Measurements from ENCODE around the gene FLOT1.
"Not testable (repeated sequence)": the region's sequence is repeated elsewhere in the genome, so short reads cannot be mapped to it uniquely, and the experiment has no call there.

FLOT1 gene

DNA sequence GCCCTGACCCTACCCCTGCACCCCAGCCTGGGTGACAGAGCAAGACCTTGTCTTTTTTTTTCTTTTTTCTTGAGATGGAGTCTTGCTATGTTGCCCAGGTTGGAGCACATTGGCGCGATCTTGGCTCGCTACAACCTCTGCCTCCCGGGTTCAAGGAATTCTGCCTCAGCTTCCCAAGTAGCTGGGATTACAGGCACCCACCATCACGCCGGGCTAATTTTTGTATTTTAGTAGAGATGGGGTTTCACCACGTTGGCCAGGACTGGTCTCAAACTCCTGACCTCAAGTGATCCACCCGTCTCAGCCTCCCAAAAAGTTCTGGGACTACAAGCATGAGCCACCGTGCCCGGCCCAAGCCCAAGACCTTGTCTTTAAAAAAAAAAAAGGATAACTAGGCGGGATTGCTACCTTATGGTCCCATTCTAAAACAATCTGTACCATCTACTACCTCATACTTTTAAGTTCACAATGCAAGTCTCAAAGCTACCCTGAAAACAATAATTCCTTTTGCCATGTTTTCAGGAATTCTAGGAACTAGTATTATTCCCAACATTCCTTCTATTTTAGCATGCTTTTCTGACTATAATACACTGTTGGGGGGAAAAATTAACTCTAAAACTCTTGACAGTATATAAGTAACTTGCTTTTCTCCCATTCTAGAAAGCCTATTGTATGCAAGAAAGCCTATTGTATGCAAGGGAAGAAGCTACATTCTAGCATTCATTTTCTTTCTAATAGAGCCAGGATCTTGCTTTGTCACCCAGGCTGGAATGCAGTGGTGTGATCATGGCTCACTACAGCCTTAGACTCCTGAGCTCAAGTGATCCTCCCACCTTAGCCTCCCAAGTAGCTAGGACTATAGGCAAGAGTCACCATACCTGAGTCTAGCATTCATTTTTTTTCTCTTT lies 15.7 kb downstream of the FLOT1 start:
- Mint-ChIP-seq H3K27ac (no peak overlapping the region), H3K36me3 (ENCODE audit: low read depth) (peaks cover 67% of the 10 kb centered on the region), H3K4me3 (no peak overlapping the region), H3K27me3 (ENCODE audit: low read depth) (no peaks in the 10 kb centered on the region), H3K4me1 (ENCODE audit: low read depth) (peaks cover 43% of the 10 kb centered on the region), H3K9me3 (no peaks in the 10 kb centered on the region)
- no peak for DNase-seq (ENCODE audit: low spot score)

DNA sequence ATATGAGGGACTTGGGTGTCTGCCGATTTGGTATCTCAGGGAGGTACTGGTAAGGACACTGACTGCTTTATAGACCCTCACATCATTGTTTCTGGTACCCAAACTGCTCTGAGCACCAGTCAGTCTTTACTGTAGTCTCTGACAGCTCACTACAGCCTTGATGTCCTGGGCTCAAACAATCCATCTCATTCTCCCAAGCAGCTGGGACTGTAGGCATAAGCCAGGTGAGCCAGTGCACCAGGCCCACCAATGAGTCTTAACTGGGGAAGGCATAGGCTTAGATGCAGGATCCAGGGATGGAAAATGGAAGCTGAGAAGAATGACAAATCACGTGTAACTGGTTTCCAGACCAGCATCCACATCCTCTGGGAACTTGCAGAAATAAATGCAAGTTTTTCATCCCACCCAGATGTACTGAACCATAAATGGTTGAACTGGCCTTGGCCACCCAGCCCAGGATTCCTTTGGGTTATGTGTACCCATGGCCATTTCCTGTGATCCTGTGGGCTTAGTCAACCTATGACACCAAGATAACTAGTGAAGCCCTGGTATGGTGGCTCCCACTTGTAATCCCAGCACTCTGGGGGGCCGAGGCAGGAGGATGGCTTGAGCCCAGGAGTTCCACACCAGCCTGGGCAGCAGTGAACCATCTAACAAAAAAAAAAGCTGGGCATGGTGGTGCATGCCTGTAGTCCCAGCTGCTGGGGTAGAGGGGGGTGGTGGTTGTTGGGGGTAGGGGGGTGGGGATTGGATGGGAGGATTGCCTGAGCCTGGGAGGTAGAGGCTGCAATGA lies 16.6 kb downstream of the FLOT1 start:
- peaks cover 39% of the 10 kb centered on the region for H3K4me1 Mint-ChIP-seq (ENCODE audit: low read depth)
- peak overlapping the region; percentile 24 for H3K4me3 Mint-ChIP-seq
- DNase-seq (ENCODE audit: low spot score) = no peak
- no peaks in the 10 kb centered on the region for H3K9me3 Mint-ChIP-seq
- H3K27me3 Mint-ChIP-seq (ENCODE audit: low read depth) = no peaks in the 10 kb centered on the region
- H3K27ac Mint-ChIP-seq = peak overlapping the region; percentile 63
- H3K36me3 Mint-ChIP-seq (ENCODE audit: low read depth) = peaks cover 70% of the 10 kb centered on the region

DNA sequence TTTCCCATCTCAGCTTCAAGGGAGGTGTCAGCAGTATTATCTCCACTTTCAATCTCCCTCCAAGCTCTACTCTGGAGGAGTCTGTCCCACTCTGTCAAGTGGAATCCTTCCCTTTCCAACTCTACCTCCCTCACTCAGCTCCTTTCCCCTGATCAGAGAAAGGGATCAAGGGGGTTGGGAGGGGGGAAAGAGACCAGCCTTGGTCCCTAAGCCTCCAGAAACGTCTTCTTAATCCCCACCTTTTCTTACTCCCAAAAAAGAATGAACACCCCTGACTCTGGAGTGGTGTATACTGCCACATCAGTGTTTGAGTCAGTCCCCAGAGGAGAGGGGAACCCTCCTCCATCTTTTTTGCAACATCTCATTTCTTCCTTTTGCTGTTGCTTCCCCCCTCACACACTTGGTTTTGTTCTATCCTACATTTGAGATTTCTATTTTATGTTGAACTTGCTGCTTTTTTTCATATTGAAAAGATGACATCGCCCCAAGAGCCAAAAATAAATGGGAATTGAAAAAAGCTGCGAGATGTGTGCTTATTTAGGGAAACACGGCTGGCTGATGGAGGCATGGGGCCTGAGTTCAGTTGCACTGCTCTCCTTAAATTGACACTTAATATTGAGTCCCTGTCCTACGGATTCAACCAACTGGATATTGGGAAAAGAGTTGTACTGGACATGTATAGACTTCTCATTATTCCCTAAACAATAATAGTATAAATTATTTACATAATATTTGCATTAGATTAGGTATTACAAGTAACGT lies 17.4 kb downstream of the FLOT1 start:
- Mint-ChIP-seq H3K4me3 (peak overlapping the region; percentile 93), H3K27ac (peak overlapping the region; percentile 70), H3K9me3 (no peaks in the 10 kb centered on the region), H3K36me3 (ENCODE audit: low read depth) (peaks cover 69% of the 10 kb centered on the region), H3K4me1 (ENCODE audit: low read depth) (peaks cover 31% of the 10 kb centered on the region), H3K27me3 (ENCODE audit: low read depth) (peaks cover 4% of the 10 kb centered on the region)
- DNase-seq (ENCODE audit: low spot score) = no peak

DNA sequence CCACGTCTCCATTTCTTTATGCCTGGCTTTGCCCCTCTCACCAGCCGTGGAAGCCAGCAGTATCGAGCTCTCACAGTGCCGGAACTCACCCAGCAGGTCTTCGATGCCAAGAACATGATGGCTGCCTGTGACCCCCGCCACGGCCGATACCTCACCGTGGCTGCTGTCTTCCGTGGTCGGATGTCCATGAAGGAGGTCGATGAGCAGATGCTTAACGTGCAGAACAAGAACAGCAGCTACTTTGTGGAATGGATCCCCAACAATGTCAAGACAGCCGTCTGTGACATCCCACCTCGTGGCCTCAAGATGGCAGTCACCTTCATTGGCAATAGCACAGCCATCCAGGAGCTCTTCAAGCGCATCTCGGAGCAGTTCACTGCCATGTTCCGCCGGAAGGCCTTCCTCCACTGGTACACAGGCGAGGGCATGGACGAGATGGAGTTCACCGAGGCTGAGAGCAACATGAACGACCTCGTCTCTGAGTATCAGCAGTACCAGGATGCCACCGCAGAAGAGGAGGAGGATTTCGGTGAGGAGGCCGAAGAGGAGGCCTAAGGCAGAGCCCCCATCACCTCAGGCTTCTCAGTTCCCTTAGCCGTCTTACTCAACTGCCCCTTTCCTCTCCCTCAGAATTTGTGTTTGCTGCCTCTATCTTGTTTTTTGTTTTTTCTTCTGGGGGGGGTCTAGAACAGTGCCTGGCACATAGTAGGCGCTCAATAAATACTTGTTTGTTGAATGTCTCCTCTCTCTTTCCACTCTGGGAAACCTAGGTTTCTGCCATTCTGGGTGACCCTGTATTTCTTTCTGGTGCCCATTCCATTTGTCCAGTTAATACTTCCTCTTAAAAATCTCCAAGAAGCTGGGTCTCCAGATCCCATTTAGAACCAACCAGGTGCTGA lies 18.4 kb downstream of the FLOT1 start:
- Mint-ChIP-seq H3K4me3 (peak overlapping the region; percentile 93), H3K36me3 (ENCODE audit: low read depth) (peaks cover 65% of the 10 kb centered on the region), H3K4me1 (ENCODE audit: low read depth) (peaks cover 37% of the 10 kb centered on the region), H3K27ac (peak overlapping the region; percentile 57)
- not testable (repeated sequence) for H3K9me3 Mint-ChIP-seq; DNase-seq (ENCODE audit: low spot score); H3K27me3 Mint-ChIP-seq (ENCODE audit: low read depth)

DNA sequence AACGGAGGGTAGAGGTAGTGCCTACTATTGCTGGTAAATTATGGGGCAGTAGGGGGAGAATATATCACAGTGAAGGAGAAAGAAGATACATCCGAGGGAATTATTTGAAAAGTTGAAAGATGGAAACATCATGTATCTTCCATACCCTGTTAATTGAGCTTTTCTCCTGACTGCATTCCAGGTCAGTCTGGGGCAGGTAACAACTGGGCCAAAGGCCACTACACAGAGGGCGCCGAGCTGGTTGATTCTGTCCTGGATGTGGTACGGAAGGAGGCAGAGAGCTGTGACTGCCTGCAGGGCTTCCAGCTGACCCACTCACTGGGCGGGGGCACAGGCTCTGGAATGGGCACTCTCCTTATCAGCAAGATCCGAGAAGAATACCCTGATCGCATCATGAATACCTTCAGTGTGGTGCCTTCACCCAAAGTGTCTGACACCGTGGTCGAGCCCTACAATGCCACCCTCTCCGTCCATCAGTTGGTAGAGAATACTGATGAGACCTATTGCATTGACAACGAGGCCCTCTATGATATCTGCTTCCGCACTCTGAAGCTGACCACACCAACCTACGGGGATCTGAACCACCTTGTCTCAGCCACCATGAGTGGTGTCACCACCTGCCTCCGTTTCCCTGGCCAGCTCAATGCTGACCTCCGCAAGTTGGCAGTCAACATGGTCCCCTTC lies 19.2 kb downstream of the FLOT1 start:
- Mint-ChIP-seq H3K4me1 (ENCODE audit: low read depth) (peaks cover 40% of the 10 kb centered on the region), H3K4me3 (peak overlapping the region; percentile 93), H3K27ac (peak overlapping the region; percentile 92), H3K36me3 (ENCODE audit: low read depth) (peaks cover 65% of the 10 kb centered on the region)
- not testable (repeated sequence) for H3K9me3 Mint-ChIP-seq; H3K27me3 Mint-ChIP-seq (ENCODE audit: low read depth); DNase-seq (ENCODE audit: low spot score)

DNA sequence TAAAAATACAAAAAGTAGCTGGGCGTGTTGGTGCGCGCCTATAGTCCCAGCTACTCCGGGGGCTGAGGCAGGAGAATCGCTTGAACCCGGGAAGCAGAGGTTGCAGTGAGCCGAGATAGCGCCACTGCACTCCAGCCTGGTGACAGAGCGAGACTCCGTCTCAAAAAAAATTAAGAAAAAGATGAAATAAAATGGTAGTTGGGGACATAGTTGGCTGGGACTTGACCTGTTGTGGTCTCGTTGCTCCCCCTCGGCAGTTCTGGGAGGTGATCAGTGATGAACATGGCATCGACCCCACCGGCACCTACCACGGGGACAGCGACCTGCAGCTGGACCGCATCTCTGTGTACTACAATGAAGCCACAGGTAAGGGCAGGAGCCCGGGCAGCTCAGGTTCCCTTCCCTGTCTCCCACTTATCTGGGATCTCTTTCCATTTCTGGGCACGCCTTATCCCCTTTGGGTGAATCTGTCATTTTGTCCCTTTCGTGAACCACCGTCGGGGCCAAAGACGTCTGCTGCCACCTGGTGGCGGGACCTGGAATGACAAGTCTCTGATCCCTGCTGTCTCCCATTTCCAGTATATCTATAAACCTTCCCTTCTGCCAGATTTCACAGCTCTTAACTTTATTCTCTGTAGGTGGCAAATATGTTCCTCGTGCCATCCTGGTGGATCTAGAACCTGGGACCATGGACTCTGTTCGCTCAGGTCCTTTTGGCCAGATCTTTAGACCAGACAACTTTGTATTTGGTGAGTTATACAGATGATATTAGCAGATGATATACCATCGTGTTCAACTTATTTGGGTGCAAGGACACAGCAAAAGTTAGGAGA lies 20.0 kb downstream of the FLOT1 start:
- Mint-ChIP-seq H3K36me3 (ENCODE audit: low read depth) (peaks cover 63% of the 10 kb centered on the region), H3K4me1 (ENCODE audit: low read depth) (peaks cover 42% of the 10 kb centered on the region)
- peak; percentile 77 for DNase-seq (ENCODE audit: low spot score)

DNA sequence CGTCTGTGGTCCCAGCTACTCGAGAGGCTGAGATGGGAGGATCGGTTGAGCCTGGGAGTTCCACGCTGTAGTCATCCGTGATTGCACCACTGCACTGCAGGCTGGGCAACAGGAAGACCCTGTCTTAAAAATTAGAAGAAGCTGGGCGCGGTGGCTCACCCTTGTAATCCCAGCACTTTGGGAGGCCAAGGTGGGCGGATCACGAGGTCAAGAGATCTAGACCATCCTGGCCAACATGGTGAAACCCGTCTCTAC lies 20.5 kb downstream of the FLOT1 start:
- peaks cover 42% of the 10 kb centered on the region for H3K4me1 Mint-ChIP-seq (ENCODE audit: low read depth)
- H3K9me3 Mint-ChIP-seq; H3K27me3 Mint-ChIP-seq (ENCODE audit: low read depth); DNase-seq (ENCODE audit: low spot score): not testable (repeated sequence)
- H3K4me3 Mint-ChIP-seq = peak overlapping the region; percentile 93
- peak overlapping the region; percentile 92 for H3K27ac Mint-ChIP-seq
- H3K36me3 Mint-ChIP-seq (ENCODE audit: low read depth) = peaks cover 63% of the 10 kb centered on the region

More for the DNA sequence above, 20.0 kb downstream of the FLOT1 start:
- Mint-ChIP-seq H3K4me3 (peak overlapping the region; percentile 93), H3K27me3 (ENCODE audit: low read depth) (peaks cover 4% of the 10 kb centered on the region), H3K9me3 (no peaks in the 10 kb centered on the region), H3K27ac (peak overlapping the region; percentile 92)

DNA sequence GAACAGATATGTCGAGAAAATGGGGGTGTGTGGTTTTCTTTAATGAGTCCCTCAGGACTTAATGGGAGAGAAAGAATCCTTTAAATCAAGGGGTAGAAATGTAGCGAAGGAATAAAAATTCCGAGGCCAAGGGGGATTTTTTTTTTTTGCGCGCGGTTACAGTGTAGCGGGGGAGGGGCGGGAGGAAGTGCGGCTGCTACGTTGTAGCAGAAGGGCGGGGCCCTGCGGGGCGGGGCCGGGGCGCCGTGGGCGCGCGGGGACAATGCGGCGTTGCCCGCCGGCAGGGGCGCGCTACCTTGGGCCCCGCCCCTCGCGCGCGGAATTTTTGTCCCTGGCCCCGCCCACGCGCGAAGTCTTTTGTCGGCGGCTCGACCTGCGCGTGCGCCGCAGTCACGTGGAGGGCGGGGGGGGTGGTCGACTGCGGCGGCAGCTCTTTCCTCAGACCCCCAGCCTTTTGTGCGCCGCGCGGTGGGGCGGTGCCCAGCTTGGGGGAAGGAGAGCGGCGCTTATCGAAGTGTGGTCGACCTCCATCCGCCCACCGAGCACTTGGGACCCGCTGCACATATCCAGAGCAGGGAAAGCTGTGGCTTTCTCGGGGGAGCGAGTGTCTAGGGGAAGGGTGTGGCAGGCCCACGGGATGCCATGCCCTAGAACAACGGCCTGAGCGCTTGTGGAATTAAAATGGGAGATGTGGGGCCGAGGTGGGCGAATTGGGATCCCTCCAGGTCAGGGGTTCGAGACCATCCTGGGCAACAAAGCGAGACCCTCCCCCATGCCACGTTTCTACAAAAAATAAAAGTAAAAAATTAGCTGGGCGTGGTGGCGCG lies 21.1 kb downstream of the FLOT1 start:
- H3K9me3 Mint-ChIP-seq = no peaks in the 10 kb centered on the region
- H3K4me3 Mint-ChIP-seq = peak overlapping the region; percentile 93
- H3K27me3 Mint-ChIP-seq (ENCODE audit: low read depth) = peaks cover 4% of the 10 kb centered on the region
- peak; percentile 95 for DNase-seq (ENCODE audit: low spot score)
- peaks cover 46% of the 10 kb centered on the region for H3K4me1 Mint-ChIP-seq (ENCODE audit: low read depth)
- peaks cover 65% of the 10 kb centered on the region for H3K36me3 Mint-ChIP-seq (ENCODE audit: low read depth)
- H3K27ac Mint-ChIP-seq = peak overlapping the region; percentile 92

DNA sequence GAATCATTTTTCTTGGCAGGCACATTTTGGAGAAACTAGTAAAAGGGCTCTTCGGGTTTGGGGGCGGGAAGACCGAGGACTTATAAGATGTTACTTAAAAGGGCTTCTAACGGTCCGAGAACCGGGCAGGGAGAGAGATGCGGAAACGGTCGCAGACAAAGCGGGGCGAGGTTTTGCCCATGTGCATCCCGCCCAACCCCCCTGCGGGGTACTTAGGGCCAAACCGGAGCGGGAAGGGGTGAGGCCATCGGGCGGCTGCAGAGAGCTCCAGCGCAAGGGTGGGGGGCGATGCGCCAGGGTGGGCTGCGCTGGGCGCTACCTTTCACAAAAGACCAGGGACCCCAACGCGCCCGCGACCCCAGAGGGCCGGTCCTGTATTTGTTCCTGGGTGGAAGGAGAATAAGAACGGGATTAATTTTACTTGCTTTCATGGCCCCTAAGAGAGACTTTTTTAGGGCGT lies 21.7 kb downstream of the FLOT1 start:
- peaks cover 68% of the 10 kb centered on the region for H3K36me3 Mint-ChIP-seq (ENCODE audit: low read depth)
- H3K27ac Mint-ChIP-seq = peak overlapping the region; percentile 92
- peaks cover 50% of the 10 kb centered on the region for H3K4me1 Mint-ChIP-seq (ENCODE audit: low read depth)

DNA sequence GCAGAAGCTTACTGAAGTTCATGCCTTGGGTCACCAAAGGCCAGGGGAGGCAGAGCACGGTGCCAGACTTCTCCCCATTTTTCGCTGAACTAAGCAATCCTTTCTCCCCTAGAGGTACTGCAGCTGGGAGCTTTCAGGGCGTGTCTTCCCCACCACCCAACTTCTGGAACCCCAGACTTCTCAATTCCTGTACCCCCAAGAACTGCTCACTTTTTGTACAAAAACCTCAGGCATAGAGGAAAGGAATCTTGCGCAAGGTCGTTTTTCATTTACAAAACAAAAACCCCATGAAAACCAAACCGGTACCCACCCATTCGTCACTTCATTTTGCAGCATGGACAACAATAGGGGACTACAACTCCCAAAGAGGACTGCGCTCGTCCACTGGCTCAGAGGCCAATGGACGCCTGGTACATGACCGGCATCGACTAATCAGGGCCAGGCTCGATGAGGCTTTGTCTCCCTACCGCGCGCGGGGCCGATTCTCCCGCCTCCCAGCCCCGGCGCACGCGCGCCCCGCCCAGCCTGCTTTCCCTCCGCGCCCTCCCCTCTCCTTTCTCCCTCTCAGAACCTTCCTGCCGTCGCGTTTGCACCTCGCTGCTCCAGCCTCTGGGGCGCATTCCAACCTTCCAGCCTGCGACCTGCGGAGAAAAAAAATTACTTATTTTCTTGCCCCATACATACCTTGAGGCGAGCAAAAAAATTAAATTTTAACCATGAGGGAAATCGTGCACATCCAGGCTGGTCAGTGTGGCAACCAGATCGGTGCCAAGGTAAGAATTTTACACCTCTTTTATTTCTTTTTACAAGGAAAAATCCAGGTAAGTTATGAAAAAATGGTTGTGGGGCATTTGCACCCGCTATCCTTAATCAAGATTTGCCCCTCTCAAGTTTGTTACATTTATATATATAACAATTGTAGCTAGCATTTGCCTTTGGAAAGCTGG lies 22.4 kb downstream of the FLOT1 start, which contains the start of gene TUBB:
Gene TUBB, plus strand, starts transcription at position 562 of the 947 bp plus-strand sequence. Its CDS starts 155 bp downstream, at position 717.
- H3K4me1 Mint-ChIP-seq (ENCODE audit: low read depth) = peaks cover 49% of the 10 kb centered on the region
- H3K36me3 Mint-ChIP-seq (ENCODE audit: low read depth) = peaks cover 67% of the 10 kb centered on the region
- H3K9me3 Mint-ChIP-seq = no peaks in the 10 kb centered on the region
- H3K4me3 Mint-ChIP-seq = peak within 1 kb of the TSS; percentile 93
- DNase-seq (ENCODE audit: low spot score) = peak; percentile 96
- H3K27ac Mint-ChIP-seq = peak within 1 kb of the TSS; percentile 92
- H3K27me3 Mint-ChIP-seq (ENCODE audit: low read depth) = peaks cover 4% of the 10 kb centered on the region

More for the DNA sequence above, 21.7 kb downstream of the FLOT1 start:
- peak overlapping the region; percentile 93 for H3K4me3 Mint-ChIP-seq
- peak; percentile 69 for DNase-seq (ENCODE audit: low spot score)
- H3K27me3 Mint-ChIP-seq (ENCODE audit: low read depth) = peaks cover 4% of the 10 kb centered on the region
- no peaks in the 10 kb centered on the region for H3K9me3 Mint-ChIP-seq
